Measurements from ENCODE around the gene ZNF497. TPM values are rescaled to one million over a fixed set of nuclear protein-coding genes. Genes with fewer than 3 reads are reported as not detected.

ZNF497 gene
- total and polyA plus RNA-seq, 2 of the 8 experiments (the other 6 are each of a cell fraction or from before 2014, with no cell fraction given): 0.93 to 1.4 TPM

DNA sequence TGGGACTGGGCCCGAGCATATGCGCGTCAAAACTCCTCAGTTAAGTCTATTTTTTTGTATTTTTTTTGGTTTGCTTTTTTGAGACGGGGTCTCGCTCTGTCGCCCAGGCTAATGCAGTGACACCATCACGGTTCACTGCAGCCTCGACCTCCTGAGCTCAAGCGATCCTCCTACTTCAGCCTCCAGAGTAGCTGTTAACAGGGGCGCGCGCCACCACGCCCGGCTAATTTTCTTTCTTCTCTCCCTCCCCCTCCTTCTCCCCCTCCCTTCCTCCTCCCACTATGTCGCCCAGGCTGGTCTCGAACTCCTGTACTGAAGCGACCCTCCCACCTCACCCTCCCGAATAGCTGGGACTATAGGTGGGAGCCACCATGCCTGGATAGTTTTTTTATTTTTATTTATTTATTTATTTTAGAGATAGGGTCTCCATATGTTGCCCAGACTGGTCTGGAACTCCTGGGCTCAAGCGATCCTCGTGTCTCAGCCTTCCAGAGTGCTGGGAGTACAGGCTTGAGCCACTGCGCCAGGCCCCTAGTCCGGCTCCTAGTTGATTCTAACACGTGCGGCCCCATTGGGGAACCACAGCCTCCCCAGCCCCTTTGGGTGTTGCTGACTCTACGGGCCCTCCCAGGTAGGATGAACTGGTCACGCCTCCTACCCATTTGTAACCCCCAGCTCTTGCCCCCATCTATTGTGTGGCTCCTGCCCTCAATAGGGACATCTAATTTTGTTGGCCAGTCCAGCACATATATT is 19.1 kb upstream of the ZNF497 start:
- no peak overlapping the region for H3K14ac ChIP-seq (ENCODE audit: insufficient read length)
- H3K4ac ChIP-seq (replicated peaks; ENCODE audit: insufficient read length, low read depth, low read length): no peak overlapping the region
- peak overlapping the region; percentile 50 to 67 (median 64) for H3K4me3 ChIP-seq (ENCODE audit: extremely low read depth in 1 of 4, insufficient read depth in 2 of 4, low read depth in 3 of 4, low read length in 4 of 4)
- no peaks in the 10 kb centered on the region; a peak in 1 of 4 replicates for H3K79me2 ChIP-seq (ENCODE audit: control insufficient read depth in 1 of 2, insufficient read depth in 2 of 2, low read length in 2 of 2)
- no peak overlapping the region for H3K23ac ChIP-seq (ENCODE audit: insufficient read length)
- no peak overlapping the region for H2AK5ac ChIP-seq (ENCODE audit: low read depth, low read length)
- peaks cover 0 to 5% of the 10 kb centered on the region in 2 experiments for H4K20me1 ChIP-seq (replicated peaks in 1 of 2; ENCODE audit: control insufficient read depth in 1 of 2, insufficient read depth in 2 of 2, low read length in 2 of 2)
- no peak overlapping the region for H3K18ac ChIP-seq (ENCODE audit: extremely low read depth, low read length)
- WGBS, 2 experiments (ENCODE audit: extremely low coverage in 1 of 2, insufficient coverage in 1 of 2, insufficient read length in 1 of 2, insufficient replicate concordance in 2 of 2, low coverage in 1 of 2, low lambda C conversion rate in 2 of 2, missing lambda C conversion rate in 1 of 2): 47% methylated on average over 26 of the region's 26 CpGs; no CpG with 5 or more reads in 1 of the 2 experiments
- TF ChIP-seq SRF (IDR thresholded peaks at IDR 0.05; ENCODE audit: low read depth, low read length) (no peak), ASH2L (IDR thresholded peaks at IDR 0.05; ENCODE audit: low read length) (peak; percentile 13)
- no peak overlapping the region for H4K91ac ChIP-seq (replicated peaks; ENCODE audit: insufficient read length, low read length)
- peak overlapping the region; percentile 66 to 72 for H3K4me2 ChIP-seq (ENCODE audit: insufficient read depth in 1 of 2, low read depth in 2 of 2, low read length in 2 of 2)
- no peak overlapping the region for H2BK120ac ChIP-seq (replicated peaks; ENCODE audit: low read depth, low read length)
- no peaks in the 10 kb centered on the region; the same call in 1 of the 2 replicates for H3K79me1 ChIP-seq (ENCODE audit: low read depth, low read length)
- H3K9me3 ChIP-seq (ENCODE audit: insufficient read depth in 2 of 2, low read depth in 1 of 2, low read length in 1 of 2): no peaks in the 10 kb centered on the region
- FAIRE-seq (no peak), DNase-seq (ENCODE audit: low read depth in 1 of 2, low spot score in 2 of 2) (no peak)
- ChIA-PET CTCF (ENCODE audit: partially characterized antibody) (interaction anchor here (0.7 kb wide), 2 partner anchors 12 to 34 kb away, joined by 3 read pairs; no protein-coding TSS in a partner anchor), POLR2A (ENCODE audit: partially characterized antibody) (interaction anchor here (0.7 to 4.0 kb wide), 10 partner anchors 10 to 137 kb away, joined by 3 to 24 read pairs (median 6); partner anchors contain the start of genes RNF225, ZBTB45, ZNF497 and ZSCAN22)
- H3K27me3 ChIP-seq (replicated peaks in 1 of 4; ENCODE audit: control insufficient read depth in 3 of 4, extremely low read depth in 1 of 4, insufficient read depth in 3 of 4, low read length in 3 of 4): no peaks in the 10 kb centered on the region
- no peaks in the 10 kb centered on the region for H3K36me3 ChIP-seq (ENCODE audit: control insufficient read depth in 2 of 4, insufficient read depth in 4 of 4, low read length in 3 of 4)
- peaks cover 17% of the 10 kb centered on the region for H3K23me2 ChIP-seq (ENCODE audit: low read depth, low read length)
- H2BK20ac ChIP-seq (ENCODE audit: low read length): no peak overlapping the region
- no peak overlapping the region; the same call in 1 of the 2 replicates for H4K8ac ChIP-seq (ENCODE audit: extremely low read depth, insufficient read depth, low read length)
- no peak overlapping the region for H2AFZ ChIP-seq (ENCODE audit: low read length)
- no peak overlapping the region for H3K56ac ChIP-seq (replicated peaks; ENCODE audit: insufficient read length, low read depth, low read length)
- no peak overlapping the region for H4K5ac ChIP-seq (ENCODE audit: insufficient read length, low read depth, low read length)
- H2BK12ac ChIP-seq (ENCODE audit: low read depth, low read length): no peak overlapping the region
- H3K27ac ChIP-seq (ENCODE audit: low read depth, low read length): no peak overlapping the region
- H3K4me1 ChIP-seq (replicated peaks in 1 of 4; ENCODE audit: control insufficient read depth in 3 of 4, insufficient read depth in 4 of 4, low read length in 3 of 4): peaks cover 0 to 13% (median 8%) of the 10 kb centered on the region in 4 experiments; a peak in 6 of 7 replicates
- no peak overlapping the region for H2BK5ac ChIP-seq (ENCODE audit: low read depth, low read length)
- no peak overlapping the region for H2BK15ac ChIP-seq (ENCODE audit: low read length)
- peak overlapping the region in 1 of 4 experiments; percentile 22; a peak in 1 of 7 replicates for H3K9ac ChIP-seq (replicated peaks in 1 of 4; ENCODE audit: extremely low read depth in 1 of 4, low read depth in 3 of 4, low read length in 3 of 4)

Measured in H1 (cell line).